SKM-1 treated with dmso at 0.1 percent for 144 hours (cell line): Measurements from ENCODE around the gene SPDYE5.
"Not testable (repeated sequence)": the region's sequence is repeated elsewhere in the genome, so short reads cannot be mapped to it uniquely, and the experiment has no call there.

Experiments used
- DNase-seq: peaks from one replicate; lab custom pipeline; 2025; ENCODE audit not compliant: unreplicated experiment; lab: John Stamatoyannopoulos, UW

Gene SPDYE5, protein sequence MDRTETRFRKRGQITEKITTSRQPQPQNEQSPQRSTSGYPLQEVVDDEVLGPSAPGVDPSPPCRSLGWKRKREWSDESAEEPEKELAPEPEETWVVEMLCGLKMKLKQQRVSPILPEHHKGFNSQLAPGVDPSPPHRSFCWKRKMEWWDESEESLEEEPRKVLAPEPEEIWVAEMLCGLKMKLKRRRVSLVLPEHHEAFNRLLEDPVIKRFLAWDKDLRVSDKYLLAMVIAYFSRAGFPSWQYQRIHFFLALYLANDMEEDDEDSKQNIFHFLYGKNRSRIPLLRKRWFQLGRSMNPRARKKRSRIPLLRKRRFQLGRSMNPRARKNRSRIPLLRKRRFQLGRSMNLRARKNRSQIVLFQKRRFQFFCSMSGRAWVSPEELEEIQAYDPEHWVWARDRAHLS

DNA sequence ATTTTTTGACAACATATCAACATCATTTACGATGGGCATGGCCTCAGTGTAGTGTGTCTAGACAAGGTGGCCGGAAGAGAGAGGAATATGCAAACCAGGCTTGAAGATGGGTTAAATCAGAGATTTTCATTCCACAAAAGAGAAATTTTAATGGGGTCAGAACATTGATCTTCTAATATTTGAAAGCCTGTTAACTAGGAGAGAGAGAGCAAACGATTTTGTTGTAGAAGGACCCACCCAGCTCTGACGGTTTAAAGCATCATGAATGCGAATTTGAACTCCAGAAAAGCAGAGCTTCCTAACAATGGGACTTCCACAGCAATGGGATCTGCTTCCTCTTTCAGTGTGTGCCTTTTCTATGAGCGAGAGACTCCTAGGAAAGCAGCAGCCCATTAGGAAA, at the start of gene SPDYE5:
Gene SPDYE5 (plus strand): TSS at position 301 of the 400 bp plus-strand sequence. CDS start 1,728 bp downstream, outside the sequence.
- not testable (repeated sequence) for DNase-seq

DNA sequence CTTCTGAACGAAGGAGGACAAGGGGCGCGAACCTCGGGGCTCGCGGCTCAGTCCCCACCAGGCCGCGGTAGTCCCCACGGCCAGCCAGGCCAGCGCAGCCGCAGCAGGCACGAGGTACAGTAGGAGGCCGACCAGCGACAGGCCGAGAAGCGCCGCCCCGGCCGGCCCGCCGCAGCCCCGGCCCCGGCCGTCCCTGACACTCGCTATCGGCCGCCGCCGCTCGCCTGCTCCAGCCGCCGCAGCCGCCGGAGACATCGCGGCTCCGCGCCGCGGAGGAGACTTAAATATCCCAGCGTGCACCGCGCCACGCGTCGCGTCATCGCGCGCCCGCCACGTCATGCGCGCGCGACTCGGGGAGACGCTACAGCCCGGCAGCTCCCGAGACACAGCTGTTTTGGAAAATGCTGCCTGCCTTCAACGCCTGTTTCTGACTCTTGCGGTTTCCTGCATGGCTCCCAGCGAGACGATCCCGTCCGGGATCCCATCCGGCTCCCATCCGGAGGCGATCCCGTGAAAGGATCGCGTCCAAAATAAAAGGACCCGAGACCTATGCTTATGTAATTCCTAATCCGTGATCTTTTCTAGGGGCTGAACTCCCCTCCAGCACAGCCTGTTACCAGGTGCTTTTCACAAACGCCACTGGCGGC, 49.5 kb upstream of the SPDYE5 start:
- DNase-seq, result not testable (repeated sequence)

DNA sequence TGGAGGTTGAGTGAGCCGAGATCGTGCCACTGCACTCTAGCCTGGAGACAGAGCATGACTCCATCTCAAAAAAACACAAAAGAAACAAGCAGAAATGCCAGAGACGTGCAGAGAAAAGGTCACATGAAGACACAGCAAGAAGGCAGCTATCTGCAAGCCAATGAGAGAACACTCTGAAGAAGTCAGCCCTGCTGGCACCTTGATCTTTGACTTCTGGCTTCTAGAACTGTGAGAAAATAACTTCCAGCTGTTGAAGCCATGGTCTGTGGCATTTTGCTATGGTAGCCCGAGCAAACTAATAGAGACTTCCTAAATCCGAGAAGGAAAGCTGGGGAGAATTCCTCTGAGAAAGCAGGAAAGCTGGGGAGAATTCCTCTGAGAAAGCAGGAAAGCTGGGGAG, 42.2 kb upstream of the SPDYE5 start:
- DNase-seq, result not testable (repeated sequence)

DNA sequence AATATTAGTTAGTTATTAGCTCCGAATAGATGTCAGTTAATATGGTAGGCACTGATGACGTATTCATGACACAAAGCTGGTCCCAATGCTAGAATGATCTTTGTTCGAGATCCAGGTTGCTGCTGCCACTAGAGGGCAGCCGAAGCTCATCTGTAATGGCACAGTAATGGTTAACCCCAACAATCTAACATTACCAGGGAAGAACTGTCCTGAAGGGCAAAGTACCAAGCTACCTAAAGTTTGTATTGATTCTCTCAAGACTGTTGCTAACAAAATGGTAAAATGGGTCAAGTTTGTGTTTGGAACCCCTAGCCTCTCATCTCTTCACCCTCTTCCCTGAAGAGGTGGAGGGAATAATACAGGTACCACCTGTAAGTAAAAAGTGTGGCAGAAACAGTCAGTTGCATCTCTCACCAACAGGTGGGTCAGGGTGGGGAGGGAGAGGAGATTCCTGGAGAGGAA, 39.6 kb upstream of the SPDYE5 start:
- not testable (repeated sequence) for DNase-seq

DNA sequence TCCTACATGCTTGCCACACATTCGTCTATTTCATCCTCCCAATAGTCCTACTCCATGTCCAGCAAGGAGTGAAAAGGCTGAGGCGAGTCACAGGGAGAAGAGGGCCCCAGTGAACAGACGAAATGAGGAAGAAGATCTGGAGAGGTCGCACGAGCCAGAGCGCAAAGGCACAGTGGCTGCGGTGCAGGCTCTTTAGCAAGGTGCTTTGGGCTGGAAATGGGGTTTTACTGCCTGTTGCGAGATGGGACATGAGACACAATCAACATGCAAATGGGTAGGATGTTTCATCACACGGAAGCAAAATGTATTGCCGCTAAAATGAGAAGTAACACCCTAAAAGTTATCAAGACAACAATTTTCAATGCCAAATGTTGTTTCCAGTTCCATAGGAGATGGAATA, 35.7 kb upstream of the SPDYE5 start:
- peak; percentile 47 for DNase-seq

DNA sequence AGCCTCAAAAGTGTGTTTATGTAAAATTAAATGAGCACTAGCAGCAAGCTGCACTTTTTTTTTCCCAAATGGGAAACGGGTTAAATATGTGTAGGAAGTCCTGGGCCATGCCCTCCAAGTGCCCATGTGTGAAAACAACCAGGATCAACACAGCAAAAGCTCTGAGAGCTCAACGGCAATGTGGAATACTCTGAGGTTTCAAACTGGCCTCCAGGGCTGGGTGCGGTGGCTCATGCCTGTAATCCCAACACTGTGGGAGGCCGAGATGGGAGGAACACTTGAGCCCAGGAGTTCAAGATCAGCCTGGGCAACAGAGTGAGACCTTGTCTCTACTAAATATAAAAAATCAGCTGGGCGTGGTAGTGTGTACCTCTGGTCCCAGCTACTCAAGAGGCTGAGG, 34.1 kb upstream of the SPDYE5 start:
- not testable (repeated sequence) for DNase-seq

DNA sequence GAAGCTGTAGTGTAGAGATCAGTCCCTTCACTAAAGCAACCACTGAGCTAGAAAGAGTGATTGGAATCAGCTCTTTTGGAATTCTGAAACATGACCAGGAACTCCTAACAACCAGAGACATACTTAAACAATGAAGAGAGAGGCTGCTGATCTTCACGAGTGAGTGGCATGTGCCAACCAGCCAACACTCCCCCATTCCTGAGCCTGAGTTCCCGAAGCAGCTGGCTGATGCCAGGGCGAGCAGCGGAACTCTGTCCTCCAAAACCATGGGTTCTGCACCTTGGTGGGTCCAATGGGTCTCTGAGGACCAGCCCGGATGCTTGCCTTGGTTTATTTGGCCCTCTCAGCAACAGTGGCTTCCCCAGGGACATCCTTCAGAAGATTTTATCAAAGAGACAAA, 31.6 kb upstream of the SPDYE5 start:
- DNase-seq, result not testable (repeated sequence)

DNA sequence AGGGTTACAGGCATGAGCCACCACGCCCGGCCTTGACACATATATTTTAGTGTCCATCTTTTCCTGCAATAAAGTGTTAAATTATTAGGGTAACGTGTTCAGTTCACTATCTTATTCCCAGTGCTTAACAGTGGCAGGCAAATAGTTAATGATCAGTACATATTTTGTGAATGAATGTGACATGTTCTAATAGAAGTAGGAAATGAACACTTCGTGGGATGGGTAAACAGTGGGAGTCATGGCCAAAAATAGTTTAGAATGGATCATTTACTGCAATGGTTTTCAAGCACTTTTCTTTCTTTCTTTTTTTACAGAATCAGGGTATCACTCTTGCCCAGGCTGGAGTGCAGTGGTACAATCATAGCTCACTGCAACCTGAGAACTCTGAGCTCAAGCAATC, 22.0 kb upstream of the SPDYE5 start:
- not testable (repeated sequence) for DNase-seq

DNA sequence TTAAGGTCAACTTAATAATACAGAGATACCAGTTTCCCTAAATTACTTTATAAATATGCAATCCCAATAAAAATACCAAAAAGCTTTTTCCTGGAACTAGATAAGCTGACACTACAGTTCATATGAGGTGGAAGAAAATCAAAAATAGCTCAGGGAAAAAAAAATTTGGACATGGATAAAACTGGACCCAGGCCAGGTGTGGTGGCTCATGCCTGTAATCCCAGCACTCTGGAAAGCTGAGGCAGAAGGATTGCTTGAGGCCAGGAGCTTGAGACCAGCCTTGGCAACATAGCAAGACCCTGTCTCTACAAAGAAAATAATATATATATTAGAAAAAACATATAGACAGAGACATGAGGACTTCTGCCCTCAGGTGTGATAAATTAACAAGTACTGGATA, 14.7 kb upstream of the SPDYE5 start:
- DNase-seq, result not testable (repeated sequence)

DNA sequence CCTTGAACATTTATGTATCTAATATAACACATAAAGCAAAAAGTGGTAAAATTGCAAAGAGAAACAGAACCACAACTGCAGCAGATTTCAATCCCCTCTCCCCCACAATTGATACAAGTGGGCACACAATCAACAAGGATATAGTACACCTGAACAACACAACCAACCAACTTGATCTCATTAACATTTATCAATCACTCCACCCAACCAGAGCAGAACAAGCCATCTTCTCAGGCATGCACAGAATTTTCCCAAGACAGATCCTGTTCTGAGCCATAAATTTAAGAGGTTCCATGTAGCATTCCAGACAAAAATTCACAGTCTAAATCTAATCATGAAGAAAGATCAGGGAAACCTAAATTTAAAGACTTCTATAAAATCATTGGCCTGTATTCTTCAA, 11.8 kb upstream of the SPDYE5 start:
- not testable (repeated sequence) for DNase-seq

DNA sequence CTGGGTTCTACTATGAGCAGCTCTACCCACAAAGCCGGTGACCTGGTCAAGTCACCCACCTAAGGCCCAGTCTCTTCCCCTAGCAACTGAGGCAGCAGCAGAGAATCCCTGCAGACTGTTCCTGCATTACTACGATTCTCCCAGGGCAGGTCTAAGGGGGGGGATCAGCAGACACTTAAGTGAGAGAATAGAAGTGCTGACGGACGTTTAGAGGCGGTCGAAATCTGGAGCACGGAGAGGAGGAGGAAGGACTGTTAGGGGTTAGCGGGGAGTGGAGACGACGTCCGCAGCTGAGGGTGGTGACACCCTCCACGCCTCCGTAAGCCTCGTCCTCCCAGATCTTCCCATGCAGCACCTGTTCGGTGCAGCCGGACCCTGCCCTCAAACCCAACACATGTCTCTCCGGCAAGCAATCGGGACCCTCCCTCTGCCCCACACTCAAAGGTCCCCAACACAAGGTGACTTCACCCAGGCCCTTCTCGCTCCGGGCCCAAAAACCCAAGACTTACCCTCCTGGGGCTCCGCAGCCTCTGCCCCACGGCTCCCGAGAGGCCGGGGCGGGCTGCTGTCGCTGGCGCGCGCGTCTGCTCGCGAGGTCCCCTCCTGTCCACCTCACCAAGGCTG, 6.7 kb upstream of the SPDYE5 start:
- not testable (repeated sequence) for DNase-seq

DNA sequence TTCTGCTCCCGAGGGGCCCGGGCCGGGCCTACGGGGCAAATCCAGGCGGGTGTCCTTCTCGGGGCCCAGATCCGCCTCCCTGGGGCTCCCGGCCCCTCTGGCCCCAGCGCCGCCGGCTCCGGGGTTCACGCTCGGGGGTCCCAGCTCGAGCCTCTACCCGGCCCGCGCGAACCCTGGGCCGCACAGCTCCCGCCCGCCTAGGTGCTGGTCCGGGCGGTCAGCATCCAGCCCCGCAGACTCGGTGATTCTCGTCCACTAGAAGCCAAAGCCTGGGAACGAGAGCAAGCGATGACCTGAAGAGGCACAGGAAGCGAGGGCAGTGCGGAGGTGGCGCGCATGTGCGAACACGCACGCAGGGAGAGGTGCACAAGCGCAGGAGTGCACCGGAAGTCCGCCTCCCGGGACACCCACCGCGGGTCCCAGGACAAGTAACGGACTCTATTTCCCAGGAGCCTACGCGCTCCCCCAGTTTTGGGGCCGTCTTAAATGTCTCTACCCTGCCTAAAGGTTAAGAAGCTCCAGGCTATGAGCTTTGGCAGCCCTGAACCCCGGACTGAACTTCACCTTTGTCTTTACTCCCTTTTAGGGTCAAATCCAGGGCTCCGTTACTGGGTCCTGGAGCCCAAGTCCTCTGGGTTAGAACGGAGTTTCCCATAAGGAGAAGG, 6.0 kb upstream of the SPDYE5 start, which contains the start of gene POM121C:
Gene POM121C (minus strand): TSS at position 321 of the 665 bp plus-strand sequence. CDS start 44,803 bp downstream, outside the sequence.
- peak; percentile 78 for DNase-seq

DNA sequence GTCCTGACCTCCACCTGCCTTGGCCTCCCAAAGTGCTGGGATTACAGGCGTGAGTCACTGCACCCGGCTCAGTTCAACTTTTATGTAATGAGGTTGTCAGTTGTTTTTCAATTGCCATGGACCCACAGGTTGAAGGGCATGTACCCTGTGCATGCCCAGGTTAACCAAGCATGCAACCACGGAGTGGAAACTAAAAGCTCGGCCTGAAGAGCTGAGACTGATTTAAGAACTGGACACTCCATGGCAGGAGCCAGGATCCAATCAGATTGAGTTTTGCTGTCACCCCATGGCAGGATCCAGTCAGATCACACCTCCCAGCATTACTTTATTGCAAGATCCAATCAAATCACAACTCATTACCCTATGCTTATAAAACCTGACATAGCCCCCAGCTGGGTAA, 16.9 kb downstream of the SPDYE5 start:
- DNase-seq, result not testable (repeated sequence)

DNA sequence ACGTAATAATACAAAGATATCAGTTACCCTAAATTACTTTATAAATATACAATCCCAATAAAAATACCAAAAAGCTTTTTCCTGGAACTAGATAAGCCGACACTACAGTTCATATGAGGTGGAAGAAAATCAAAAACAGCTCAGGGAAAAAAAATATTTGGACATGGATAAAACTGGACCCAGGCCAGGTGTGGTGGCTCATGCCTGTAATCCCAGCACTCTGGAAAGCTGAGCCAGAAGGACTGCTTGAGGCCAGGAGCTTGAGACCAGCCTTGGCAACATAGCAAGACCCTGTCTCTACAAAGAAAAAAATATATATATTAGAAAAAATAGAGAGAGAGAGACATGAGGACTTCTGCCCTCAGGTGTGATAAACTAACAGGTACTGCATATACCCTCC, 26.7 kb downstream of the SPDYE5 start:
- DNase-seq, result not testable (repeated sequence)

DNA sequence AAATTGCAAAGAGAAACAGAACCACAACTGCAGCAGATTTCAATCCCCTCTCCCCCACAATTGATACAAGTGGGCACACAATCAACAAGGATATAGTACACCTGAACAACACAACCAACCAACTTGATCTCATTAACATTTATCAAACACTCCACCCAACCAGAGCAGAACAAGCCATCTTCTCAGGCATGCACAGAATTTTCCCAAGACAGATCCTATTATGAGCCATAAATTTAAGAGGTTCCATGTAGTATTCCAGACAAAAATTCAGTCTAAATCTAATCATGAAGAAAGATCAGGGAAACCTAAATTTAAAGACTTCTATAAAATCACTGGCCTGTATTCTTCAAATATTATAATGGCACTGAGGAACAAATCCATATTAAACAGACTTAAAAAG, 29.6 kb downstream of the SPDYE5 start:
- DNase-seq, result not testable (repeated sequence)

DNA sequence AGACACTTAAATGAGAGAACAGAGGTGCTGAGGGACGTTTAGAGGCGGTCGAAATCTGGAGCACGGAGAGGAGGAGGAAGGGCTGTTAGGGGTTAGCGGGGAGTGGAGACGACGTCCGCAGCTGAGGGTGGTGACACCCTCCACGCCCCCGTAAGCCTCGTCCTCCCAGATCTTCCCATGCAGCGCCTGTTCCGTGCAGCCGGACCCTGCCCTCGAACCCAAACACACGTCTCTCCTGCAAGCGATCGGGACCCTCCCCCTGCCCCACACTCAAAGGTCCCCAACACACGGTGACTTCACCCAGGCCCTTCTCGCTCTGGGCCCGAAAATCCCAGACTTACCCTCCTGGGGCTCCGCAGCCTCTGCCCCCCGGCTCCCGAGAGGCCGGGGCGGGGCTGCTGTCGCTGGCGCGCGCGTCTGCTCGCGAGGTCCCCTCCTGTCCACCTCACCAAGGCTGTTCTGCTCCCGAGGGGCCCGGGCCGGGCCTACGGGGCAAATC, 35.2 kb downstream of the SPDYE5 start:
- not testable (repeated sequence) for DNase-seq

DNA sequence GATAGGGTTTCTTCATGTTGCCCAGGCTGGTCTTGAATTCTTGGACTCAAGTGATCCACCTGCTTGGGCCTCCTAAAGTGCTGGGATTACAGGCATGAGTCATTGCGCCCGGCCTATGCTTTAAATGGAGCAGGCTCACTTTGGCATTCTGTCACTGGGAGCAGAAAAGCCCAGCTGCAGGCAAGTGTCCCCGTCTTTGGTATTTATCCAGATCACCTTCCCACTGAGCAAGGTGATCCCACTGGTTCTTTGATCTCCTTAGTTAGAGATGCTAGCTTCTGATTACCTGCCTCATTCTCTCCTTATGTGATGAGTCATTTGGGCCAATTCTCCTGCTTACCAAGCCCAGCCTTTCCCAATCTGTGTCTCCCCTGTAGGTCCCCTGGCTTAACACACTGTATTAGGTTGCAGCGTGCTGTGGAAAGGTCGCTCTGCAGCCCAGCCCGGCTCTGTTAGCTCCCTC, 39.3 kb downstream of the SPDYE5 start:
- DNase-seq, result no peak

DNA sequence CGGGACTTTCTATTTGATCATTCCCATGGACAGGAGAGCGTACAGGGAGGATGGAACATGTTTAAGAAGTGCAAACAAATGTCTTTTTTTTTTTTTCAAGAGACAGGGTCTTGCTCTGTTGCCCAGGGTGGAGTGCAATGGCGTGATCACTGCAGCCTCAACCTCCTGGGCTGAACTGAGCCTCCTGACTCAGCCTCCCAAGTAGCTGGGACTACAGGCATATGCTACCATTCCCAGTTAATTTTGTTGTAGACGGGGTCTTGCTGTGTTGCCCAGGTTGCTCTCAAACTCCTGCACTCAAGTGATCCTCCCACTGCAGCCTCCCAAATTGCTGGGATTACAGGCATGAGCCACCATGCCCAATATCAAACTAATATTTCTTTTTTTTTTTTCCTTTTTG, 40.5 kb downstream of the SPDYE5 start:
- DNase-seq, result no peak

DNA sequence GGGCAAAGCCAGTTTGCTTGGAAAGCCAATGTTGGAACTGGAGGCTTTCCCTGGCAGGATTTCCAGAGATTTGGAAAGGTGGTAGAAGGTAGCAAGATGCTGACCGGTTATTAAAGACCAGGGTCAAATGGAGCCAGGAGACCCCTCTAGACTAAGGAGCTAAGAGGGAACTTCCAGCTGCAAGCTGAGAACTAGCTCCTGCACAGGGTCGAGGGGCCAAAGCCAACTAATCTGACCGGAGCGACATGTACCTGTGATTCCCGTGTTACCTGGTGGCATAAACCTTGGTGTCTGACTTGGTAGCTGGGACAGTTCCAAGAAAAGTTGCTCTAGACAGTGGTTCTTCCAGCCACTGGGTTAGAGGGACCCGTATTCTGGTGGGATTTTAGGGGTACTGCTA, 41.8 kb downstream of the SPDYE5 start:
- DNase-seq, result no peak

DNA sequence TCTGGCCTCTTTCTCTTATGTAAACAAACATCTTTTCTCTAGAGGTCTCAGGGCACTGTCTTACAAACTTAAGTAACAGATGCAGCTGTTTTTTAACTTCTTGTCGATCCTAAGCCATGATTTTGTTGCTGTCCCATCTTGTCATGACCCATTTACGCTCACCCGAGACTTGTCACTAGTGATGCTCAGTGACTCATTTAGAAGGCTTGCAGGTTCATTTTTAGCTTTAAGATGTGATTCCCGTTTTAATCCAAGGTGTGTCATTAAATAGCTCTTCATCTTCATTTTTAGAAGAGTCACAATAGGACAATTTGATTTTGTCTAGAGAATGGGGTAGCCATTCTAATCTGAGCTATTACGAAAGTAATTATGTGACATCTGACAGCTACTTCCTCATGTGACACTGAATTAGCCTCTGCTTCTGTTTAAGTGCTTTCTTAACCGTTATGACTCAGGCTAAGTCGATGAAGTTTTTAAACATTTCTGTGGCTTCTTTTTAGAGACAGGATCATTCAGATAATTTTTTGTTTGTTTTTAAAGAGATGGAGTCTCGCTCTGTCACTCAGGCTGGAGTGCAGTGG, 42.7 kb downstream of the SPDYE5 start:
- DNase-seq, result peak; percentile 57
